SHP77 (cell line): Measurements from ENCODE around the gene FPR2.
"Not testable (repeated sequence)": the region's sequence is repeated elsewhere in the genome, so short reads cannot be mapped to it uniquely, and the experiment has no call there.

Source experiments
- DNase-seq, 2 experiments: peaks; one replicate each; lab custom pipeline; 2025; lab: John Stamatoyannopoulos, UW

Gene FPR2

GRCh38 chr19:51783372-51783771, 22.4 kb downstream of the FPR2 start:
- peak; percentile 9 to 20 for DNase-seq

GRCh38 chr19:51784109-51784785, 23.3 kb downstream of the FPR2 start:
- no peak for DNase-seq

GRCh38 chr19:51784922-51785690, 24.1 kb downstream of the FPR2 start:
- DNase-seq, result no peak

GRCh38 chr19:51786646-51787494, 25.9 kb downstream of the FPR2 start:
- no peak for DNase-seq

GRCh38 chr19:51788029-51788428, 27.0 kb downstream of the FPR2 start:
- no peak for DNase-seq

GRCh38 chr19:51789061-51789795, 28.2 kb downstream of the FPR2 start:
- DNase-seq, result no peak

GRCh38 chr19:51792932-51793331, 32.0 kb downstream of the FPR2 start:
- DNase-seq, result no peak

GRCh38 chr19:51793994-51794393, 33.0 kb downstream of the FPR2 start:
- no peak for DNase-seq

GRCh38 chr19:51794885-51795490, 34.0 kb downstream of the FPR2 start, which contains the start of gene FPR3:
Gene FPR3, plus strand, starts transcription at chr19:51795157. Its CDS starts 28,592 bp downstream, at chr19:51823749.
- DNase-seq, result no peak

- DNase-seq, result no peak
Observed at GRCh38 chr19:51796195-51796679, 35.3 kb downstream of the FPR2 start.

GRCh38 chr19:51797480-51797879, 36.5 kb downstream of the FPR2 start:
- no peak for DNase-seq

GRCh38 chr19:51798062-51798461, 37.1 kb downstream of the FPR2 start:
- no peak for DNase-seq

GRCh38 chr19:51799034-51799773, 38.2 kb downstream of the FPR2 start:
- DNase-seq, result peak; percentile 17 to 26

GRCh38 chr19:51799774-51800472, 38.9 kb downstream of the FPR2 start:
- DNase-seq, result no peak

- no peak for DNase-seq
Observed at GRCh38 chr19:51800473-51801244, 39.7 kb downstream of the FPR2 start.

- DNase-seq, result no peak
Observed at GRCh38 chr19:51802775-51803174, 41.8 kb downstream of the FPR2 start.

- DNase-seq, result no peak
Observed at GRCh38 chr19:51803519-51803918, 42.5 kb downstream of the FPR2 start.

GRCh38 chr19:51803967-51804366, 43.0 kb downstream of the FPR2 start:
- DNase-seq, result no peak

GRCh38 chr19:51804789-51805188, 43.8 kb downstream of the FPR2 start:
- not testable (repeated sequence) for DNase-seq
